Esophagus muscularis mucosa (tissue), 4 donors: Measurements from ENCODE around the gene TRIM52. TPM values are rescaled to one million over a fixed set of nuclear protein-coding genes. Genes with fewer than 3 reads are reported as not detected.
"Not testable (repeated sequence)": the region's sequence is repeated elsewhere in the genome, so short reads cannot be mapped to it uniquely, and the experiment has no call there.

Experiments used
- DNase-seq: peaks from one replicate; pipeline ENCODE4 v3.0.0-alpha.2; 2017; ENCODE audit errors: extremely low spot score
- H3K27ac ChIP-seq, 4 donors: fragments of 200-600 bp; sonication (generic); replicated peaks in 1 of 4; 1 replicate in 3 of 4; 2 replicates in 1 of 4; pipeline ENCODE4 v1.5.1; 2016 to 2019; ENCODE audit warnings: mild to moderate bottlenecking in 1 of 4
- H3K27me3 ChIP-seq, 4 donors: fragments of 200-600 bp; sonication (generic); one replicate each; pipeline versions ENCODE4 v1.5.1 to v1.6.0; 2016 to 2019
- H3K36me3 ChIP-seq, 4 donors: fragments of 200-600 bp; sonication (generic); one replicate each; pipeline ENCODE4 v1.5.1; 2016 to 2019
- H3K4me1 ChIP-seq, 4 donors: fragments of 200-600 bp; sonication (generic); one replicate each; pipeline ENCODE4 v1.5.1; 2016 to 2019
- H3K4me3 ChIP-seq, 4 donors: fragments of 200-600 bp; sonication (generic); 1 replicate in 2 of 4; 2 replicates in 2 of 4; pipeline ENCODE4 v1.5.1; 2016 to 2019; ENCODE audit warnings: mild to moderate bottlenecking in 4 of 4, moderate library complexity in 1 of 4
- H3K9me3 ChIP-seq, 4 donors: fragments of 200-600 bp; sonication (generic); 1 replicate in 3 of 4; 2 replicates in 1 of 4; pipeline ENCODE4 v1.5.1; 2016 to 2019
- CTCF ChIP-seq, 3 experiments: fragments of 200-600 bp in 2 of 3; fragments of 450-650 bp in 1 of 3; sonication (generic) in 2 of 3; IDR thresholded peaks; one replicate each; pipeline ENCODE4 v1.5.1; 2017 to 2019; ENCODE audit warnings: antibody characterized with exemption in 3 of 3, mild to moderate bottlenecking in 2 of 3, moderate library complexity in 1 of 3
- EP300 ChIP-seq: sonication (generic); formaldehyde crosslinking; IDR thresholded peaks from one replicate; pipeline ENCODE4 v1.6.1; 2017; ENCODE audit warnings: antibody characterized with exemption
- POLR2A ChIP-seq: fragments of 450-650 bp; IDR thresholded peaks from one replicate; pipeline ENCODE4 v1.6.1; 2017; ENCODE audit warnings: antibody characterized with exemption, moderate library complexity, mild to moderate bottlenecking, low read depth
- POLR2AphosphoS5 ChIP-seq, 2 donors: sonication (generic); formaldehyde crosslinking; IDR thresholded peaks; one replicate each; pipeline ENCODE4 v1.6.1; 2017; ENCODE audit warnings: antibody characterized with exemption in 2 of 2
- WGBS: methylation state at CpG from one replicate; pipeline ENCODE4 v1.1.5; 2018; 5-methylcytosine and 5-hydroxymethylcytosine counted together
- intact Hi-C: fragments of 100-400 bp; cut with DNase I; formaldehyde crosslinking; loops from one replicate; pipeline ENCODE4 v1.15.1; 2023
- total RNA-seq, 4 donors: library from RNA; depleted of rRNA; stranded (reverse); fragments of >200 nt; gene quantifications; one replicate each; pipeline versions ENCODE4 v1.1.0 to v1.2.1, GENCODE V29; 2016

TRIM52 gene
- total RNA-seq, result 10 to 100 TPM; 10.3 to 21.9 (median 18.4) TPM

- DNase-seq, result peak; percentile 97
- peak within 1 kb of the TSS; percentile 79 to 95 (median 86) for H3K4me3 ChIP-seq
- 0% methylated on average over 4 of the region's 43 CpGs for WGBS
- no peaks in the 10 kb centered on the region for H3K9me3 ChIP-seq
- peak within 1 kb of the TSS; percentile 96 to 100 (median 98) for H3K27ac ChIP-seq
- TF ChIP-seq POLR2A, result peak; percentile 86
- TF ChIP-seq POLR2AphosphoS5 (IDR thresholded peaks at IDR 0.05), result peak; percentile 94 to 98
- TF ChIP-seq EP300, result no peak
- H3K27me3 ChIP-seq, result no peaks in the 10 kb centered on the region
- peaks cover 10 to 31% (median 17%) of the 10 kb centered on the region in 4 donors for H3K36me3 ChIP-seq
- intact Hi-C loops, result loop anchor here (5.0 kb wide), 1 partner anchor 39 kb away; the partner anchor contains the start of gene TRIM41
- peaks cover 50 to 59% (median 54%) of the 10 kb centered on the region in 4 donors for H3K4me1 ChIP-seq
These were observed at the start of gene TRIM52 for GRCh38 chr5:181260720-181261319. TSS of gene TRIM52 (minus strand) at chr5:181261143. CDS start at chr5:181260813, 330 bp downstream.

DNA sequence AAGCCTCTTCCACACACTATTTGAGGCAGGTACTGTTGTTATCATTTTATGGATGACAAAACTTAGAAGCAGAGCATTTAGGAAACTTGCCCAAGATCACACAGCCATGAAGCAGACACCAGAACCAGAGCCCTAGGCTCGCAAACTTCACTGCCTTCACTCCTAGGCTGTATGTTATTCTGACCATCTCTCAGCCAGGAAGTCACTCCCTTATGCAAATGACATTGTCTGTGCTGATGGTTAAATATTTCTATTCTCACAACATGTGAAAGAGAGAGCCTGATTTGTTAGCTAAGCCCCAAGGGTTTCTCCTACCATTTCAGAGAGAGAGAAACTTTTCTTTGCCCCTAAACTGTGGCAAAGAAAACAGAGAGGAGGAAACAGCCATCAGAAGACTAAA, 26.4 kb upstream of the TRIM52 start:
- H3K36me3 ChIP-seq, H3K4me1 ChIP-seq, H3K4me3 ChIP-seq, DNase-seq, H3K27ac ChIP-seq, intact Hi-C loops, H3K9me3 ChIP-seq, H3K27me3 ChIP-seq: not testable (repeated sequence)
- WGBS, result 100% methylated on average over 1 of the region's 1 CpG

- H3K27me3 ChIP-seq, intact Hi-C loops, H3K36me3 ChIP-seq, H3K27ac ChIP-seq, H3K9me3 ChIP-seq, DNase-seq, H3K4me3 ChIP-seq, H3K4me1 ChIP-seq: not testable (repeated sequence)
- WGBS, result 90% methylated on average over 5 of the region's 10 CpGs
These were observed 25.2 kb upstream of the TRIM52 start for GRCh38 chr5:181285962-181286705.

GRCh38 chr5:181283841-181284755, 23.2 kb upstream of the TRIM52 start:
- peak in 1 of 3 experiments; percentile 35 for TF ChIP-seq CTCF (IDR thresholded peaks at IDR 0.05)
- H3K27ac ChIP-seq, intact Hi-C loops, DNase-seq, H3K4me3 ChIP-seq, H3K27me3 ChIP-seq, H3K4me1 ChIP-seq, H3K9me3 ChIP-seq, H3K36me3 ChIP-seq: not testable (repeated sequence)
- WGBS, result 82% methylated on average over 4 of the region's 6 CpGs

DNA sequence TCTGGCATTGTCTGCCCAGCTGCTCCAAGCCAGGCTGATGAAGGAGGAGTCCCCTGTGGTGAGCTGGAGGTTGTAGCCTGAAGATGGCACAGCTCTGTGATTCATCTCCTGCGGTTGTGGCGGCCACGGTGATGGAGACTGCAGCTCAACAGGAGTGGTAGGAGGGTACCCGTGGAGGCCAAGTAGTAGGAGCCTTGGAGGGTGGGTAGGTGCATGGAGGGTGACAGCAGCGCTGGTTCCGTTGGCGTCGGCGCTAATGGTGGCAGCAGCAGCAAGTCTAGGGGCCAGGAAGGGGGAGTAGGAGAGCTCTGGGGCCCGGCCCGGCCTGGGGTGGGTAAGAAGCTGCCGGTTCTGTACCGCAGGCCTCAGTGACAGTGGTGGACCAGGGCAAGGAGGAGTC, 22.4 kb upstream of the TRIM52 start:
- H3K9me3 ChIP-seq, result no peaks in the 10 kb centered on the region
- no peaks in the 10 kb centered on the region for H3K27me3 ChIP-seq
- no peak overlapping the region for H3K27ac ChIP-seq
- no peaks in the 10 kb centered on the region for H3K4me1 ChIP-seq
- H3K4me3 ChIP-seq, result no peak overlapping the region
- DNase-seq, result no peak
- intact Hi-C loops, result no loop called here
- WGBS, result 95% methylated on average over 9 of the region's 13 CpGs
- TF ChIP-seq POLR2AphosphoS5 (IDR thresholded peaks at IDR 0.05) (no peak), CTCF (IDR thresholded peaks at IDR 0.05) (no peak), EP300 (no peak), POLR2A (no peak)
- H3K36me3 ChIP-seq, result peaks cover 0 to 3% (median 0%) of the 10 kb centered on the region in 4 donors

DNA sequence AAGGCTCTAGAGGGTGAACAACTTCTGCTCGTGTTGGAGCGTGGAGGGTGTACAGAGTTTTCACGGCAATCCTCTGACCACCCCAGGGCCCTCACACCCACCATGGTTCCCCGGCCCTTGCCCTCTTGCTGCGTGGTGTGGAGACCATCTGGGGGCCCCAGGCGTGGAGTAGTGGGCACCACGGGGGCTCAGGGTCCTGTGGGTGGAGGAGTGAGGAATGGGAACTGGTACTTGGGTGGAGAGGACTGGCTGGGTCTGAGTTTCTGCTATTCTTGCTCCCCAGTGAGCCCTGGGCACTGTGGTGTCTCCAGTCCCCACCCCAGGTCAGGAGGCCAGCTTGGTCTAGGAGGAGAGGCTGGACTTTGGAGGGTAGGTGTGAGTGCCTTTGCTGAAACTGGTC, 21.9 kb upstream of the TRIM52 start:
- WGBS, result 89% methylated on average over 7 of the region's 7 CpGs
- DNase-seq, result no peak
- peaks cover 0 to 2% (median 0%) of the 10 kb centered on the region in 4 donors for H3K36me3 ChIP-seq
- H3K4me1 ChIP-seq, result no peaks in the 10 kb centered on the region
- H3K27ac ChIP-seq, result no peak overlapping the region
- TF ChIP-seq POLR2A, result no peak
- no peak overlapping the region for H3K4me3 ChIP-seq
- H3K9me3 ChIP-seq, result no peaks in the 10 kb centered on the region
- intact Hi-C loops, result no loop called here
- no peaks in the 10 kb centered on the region for H3K27me3 ChIP-seq

- H3K27ac ChIP-seq, intact Hi-C loops, H3K27me3 ChIP-seq, DNase-seq, H3K4me1 ChIP-seq, H3K9me3 ChIP-seq, H3K36me3 ChIP-seq, H3K4me3 ChIP-seq: not testable (repeated sequence)
- 85% methylated on average over 4 of the region's 16 CpGs for WGBS
These were observed 21.5 kb upstream of the TRIM52 start for GRCh38 chr5:181282415-181282814.
